HL-60 (cell line): ENCODE measurements around the gene ARAP2.
A peak's percentile ranks its signal among the peaks of the same experiment; 100 is the strongest.
"Not testable (repeated sequence)": the region's sequence is repeated elsewhere in the genome, so short reads cannot be mapped to it uniquely, and the experiment has no call there.

ENCODE experiments used
- DNase-seq, 2 experiments: peaks; one replicate each; pipeline ENCODE4 v3.0.0-alpha.2; 2010 to 2020; ENCODE audit warnings: low read depth in 1 of 2, low spot score in 1 of 2
- H3K27ac ChIP-seq: fragments of 250-450 bp; sonication (Bioruptor Pico); replicated peaks from 2 replicates; pipeline ENCODE4 v1.5.1; 2020; ENCODE audit warnings: mild to moderate bottlenecking, moderate library complexity
- H3K27me3 ChIP-seq: fragments of 250-450 bp; sonication (Bioruptor Pico); 2 replicates; pipeline ENCODE4 v1.5.1; 2021; ENCODE audit warnings: mild to moderate bottlenecking, moderate library complexity; ENCODE audit not compliant: insufficient read depth, poor library complexity, severe bottlenecking
- H3K4me3 ChIP-seq: replicated peaks from 2 replicates; pipeline ENCODE4 v1.5.1; 2011; ENCODE audit warnings: mild to moderate bottlenecking, control low read depth, low read length; ENCODE audit not compliant: insufficient read depth
- CTCF ChIP-seq: IDR thresholded peaks from one replicate; pipeline ENCODE4 v1.5.1; 2011; ENCODE audit warnings: low read length, control low read depth, inconsistent platforms; ENCODE audit not compliant: insufficient read depth
- GABPA ChIP-seq: IDR thresholded peaks from 2 replicates; pipeline ENCODE4 v1.6.1; 2012; ENCODE audit warnings: low read depth
- POLR2AphosphoS5 ChIP-seq: IDR thresholded peaks from 2 replicates; pipeline ENCODE4 v1.6.1; 2012; ENCODE audit warnings: low read depth
- REST ChIP-seq: IDR thresholded peaks from 2 replicates; pipeline ENCODE4 v1.6.1; 2012; ENCODE audit warnings: low read depth; ENCODE audit not compliant: insufficient replicate concordance
- SPI1 ChIP-seq: IDR thresholded peaks from 2 replicates; pipeline ENCODE4 v1.6.1; 2012; ENCODE audit warnings: low read depth, mild to moderate bottlenecking, borderline replicate concordance

Gene ARAP2

GRCh38 chr4:36187723-36188333 is 56.5 kb downstream of the ARAP2 start:
- no peak overlapping the region for H3K27ac ChIP-seq
- DNase-seq: peak in 1 of 2 experiments; percentile 29
- no peaks in the 10 kb centered on the region for H3K27me3 ChIP-seq
- TF ChIP-seq CTCF (peak; percentile 21), SPI1 (no peak), GABPA (no peak)
- no peak overlapping the region for H3K4me3 ChIP-seq

- Histone ChIP-seq H3K27ac (no peak overlapping the region), H3K27me3 (no peaks in the 10 kb centered on the region), H3K4me3 (no peak overlapping the region)
- TF ChIP-seq SPI1 (no peak), CTCF (no peak)
- DNase-seq: no peak
These were observed 60.5 kb downstream of the ARAP2 start for GRCh38 chr4:36183665-36184393.

- H3K27ac ChIP-seq: no peak overlapping the region
- DNase-seq: no peak
- H3K4me3 ChIP-seq: no peak overlapping the region
- TF ChIP-seq REST (no peak), SPI1 (no peak), GABPA (no peak), CTCF (no peak), POLR2AphosphoS5 (no peak)
- no peaks in the 10 kb centered on the region for H3K27me3 ChIP-seq
These were observed 61.1 kb downstream of the ARAP2 start for GRCh38 chr4:36183232-36183631.

- not testable (repeated sequence) for DNase-seq, H3K4me3 ChIP-seq, H3K27ac ChIP-seq, H3K27me3 ChIP-seq
These were observed 62.0 kb downstream of the ARAP2 start for GRCh38 chr4:36182315-36182714.

GRCh38 chr4:36180206-36180605 is 64.1 kb downstream of the ARAP2 start:
- H3K27me3 ChIP-seq: no peaks in the 10 kb centered on the region
- DNase-seq: no peak
- no peak for TF ChIP-seq CTCF
- TF ChIP-seq SPI1: no peak
- TF ChIP-seq GABPA: no peak
- H3K27ac ChIP-seq: no peak overlapping the region
- no peak overlapping the region for H3K4me3 ChIP-seq
